NCI-H187 treated with DMSO at 0.1 percent for 48 hours (cell line): ENCODE data around the gene ARL11.
"Not testable (repeated sequence)": the region's sequence is repeated elsewhere in the genome, so short reads cannot be mapped to it uniquely, and the experiment has no call there.

Experiments used
- DNase-seq: peaks from one replicate; lab custom pipeline; 2025; lab: John Stamatoyannopoulos, UW

The ARL11 gene

DNA sequence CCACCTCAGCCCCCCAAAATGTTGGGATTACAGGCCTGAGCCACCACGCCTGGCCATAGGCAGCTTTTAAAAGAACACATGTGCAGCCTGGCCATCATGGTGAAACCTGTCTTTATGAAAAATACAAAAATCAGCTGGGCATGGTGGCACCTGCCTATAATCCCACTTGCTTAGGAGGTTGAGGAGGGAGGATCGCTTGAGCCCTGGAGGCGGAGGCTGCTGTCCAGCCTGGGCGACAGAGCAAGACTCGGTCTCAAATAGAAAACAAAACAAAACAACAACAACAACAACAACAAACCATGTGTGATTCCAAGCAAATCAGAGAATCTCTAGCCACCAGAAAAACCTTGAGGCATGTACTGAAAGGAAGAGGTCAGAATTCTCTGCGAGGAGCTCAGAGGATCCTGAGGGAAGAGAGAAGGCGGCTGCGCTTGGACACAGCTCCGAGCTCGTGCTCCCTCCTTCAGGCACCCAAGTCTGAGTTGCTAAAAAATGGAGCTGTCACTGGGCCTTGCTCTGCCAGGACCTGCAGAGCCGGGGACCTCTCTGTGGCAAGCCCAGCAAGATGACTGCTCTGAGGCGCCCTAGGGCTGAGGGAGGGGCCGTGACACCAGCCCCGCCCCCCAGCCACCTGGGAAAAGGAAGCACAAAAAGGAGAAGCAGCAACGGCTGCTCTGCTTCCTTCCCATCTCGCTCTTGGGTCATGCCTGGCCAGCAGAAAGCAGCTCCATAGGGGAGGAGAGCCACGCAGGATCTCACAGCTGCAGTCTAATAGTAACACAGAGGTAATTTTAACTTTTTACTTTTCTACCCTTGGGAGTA, at the start of gene ARL11:
ARL11 (plus strand) TSS at position 677 of the 822 bp plus-strand sequence. CDS start 1,941 bp downstream, outside the sequence.
- DNase-seq, result no peak

GRCh38 chr13:49579501-49579900, 48.8 kb upstream of the ARL11 start:
- DNase-seq, result no peak

DNA sequence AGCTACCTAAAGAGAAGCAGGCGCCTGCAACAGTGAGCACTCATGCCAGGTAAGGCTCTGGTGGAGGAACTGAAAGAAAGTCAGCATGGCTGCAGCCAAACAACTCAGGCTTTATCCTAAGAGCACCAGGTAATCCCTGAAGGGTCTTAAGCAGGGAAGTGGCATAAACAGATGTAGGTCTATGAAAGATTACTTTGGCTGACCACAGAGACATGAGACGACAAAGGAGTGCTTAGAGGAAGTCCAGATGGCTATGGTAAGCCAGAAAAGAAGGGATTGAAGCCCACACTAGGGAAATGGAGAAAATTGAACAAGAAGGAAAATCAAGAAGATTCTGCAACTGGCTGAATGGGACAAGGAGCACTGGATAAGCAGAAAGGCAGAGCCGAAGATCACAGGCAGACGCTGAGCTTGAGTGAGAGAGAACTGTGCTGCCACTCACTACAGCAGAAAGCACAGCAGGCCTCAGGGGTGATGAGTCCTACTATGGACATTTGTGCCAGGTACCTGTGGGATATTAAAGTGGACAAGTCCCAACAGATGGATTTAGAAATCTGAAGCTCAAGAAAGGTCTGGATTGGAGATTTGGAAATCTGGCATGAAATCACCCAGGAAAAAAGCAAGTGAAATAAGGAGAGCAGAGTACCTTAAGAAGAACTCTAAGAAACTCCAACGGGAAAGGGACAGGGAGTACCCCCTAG, 47.2 kb upstream of the ARL11 start:
- no peak for DNase-seq

- DNase-seq, result no peak
Observed at GRCh38 chr13:49584771-49585182, 43.5 kb upstream of the ARL11 start.

DNA sequence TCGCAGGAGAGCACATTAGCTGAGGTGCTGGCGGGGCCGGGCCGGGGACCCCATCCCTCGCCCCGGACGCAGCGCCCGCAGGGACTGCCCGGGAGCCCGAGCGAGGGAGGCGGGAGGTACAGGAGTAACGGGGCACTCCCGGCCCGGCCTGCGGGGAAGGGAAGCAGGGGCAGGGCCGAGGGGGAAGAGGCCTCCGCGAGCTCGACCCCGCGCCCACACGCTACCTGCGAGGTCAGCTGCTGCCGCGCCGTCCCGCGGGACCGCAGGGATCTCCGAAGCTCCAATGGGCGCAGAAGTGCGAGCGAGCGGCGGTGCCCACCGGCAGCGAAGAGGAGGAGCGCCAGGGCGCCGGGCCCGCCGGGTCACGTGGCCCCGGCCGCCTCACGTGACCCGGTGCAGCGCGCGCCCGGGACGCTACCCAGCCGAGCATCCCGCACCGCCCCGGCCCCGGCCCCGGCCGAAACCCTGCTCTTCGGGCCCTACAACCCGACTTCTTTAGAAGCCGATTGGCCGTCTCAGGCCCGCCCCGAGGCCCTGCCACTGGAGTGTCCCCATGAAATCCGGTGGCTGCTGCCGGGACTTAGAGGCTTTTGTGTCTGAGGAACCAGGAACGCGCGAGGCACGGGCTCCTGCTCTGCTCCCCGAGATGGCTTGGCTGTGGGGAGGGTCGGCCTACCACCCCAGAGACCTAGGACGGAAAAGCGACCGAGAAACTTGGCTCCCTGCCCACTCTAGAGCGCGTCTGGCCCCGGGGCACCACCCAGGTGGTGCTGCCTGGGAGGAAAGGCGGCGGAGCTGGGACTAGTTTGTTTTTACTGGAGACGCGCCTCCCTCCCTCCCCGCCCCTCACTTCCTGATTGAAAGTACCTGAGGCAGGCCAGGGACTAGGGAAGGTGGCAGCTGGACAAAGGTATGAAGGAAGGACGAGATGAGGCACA, 42.8 kb upstream of the ARL11 start, which contains the start of gene RCBTB1:
RCBTB1 (minus strand) TSS at position 339 of the 938 bp plus-strand sequence. CDS start 18,279 bp downstream, outside the sequence.
- no peak for DNase-seq

DNA sequence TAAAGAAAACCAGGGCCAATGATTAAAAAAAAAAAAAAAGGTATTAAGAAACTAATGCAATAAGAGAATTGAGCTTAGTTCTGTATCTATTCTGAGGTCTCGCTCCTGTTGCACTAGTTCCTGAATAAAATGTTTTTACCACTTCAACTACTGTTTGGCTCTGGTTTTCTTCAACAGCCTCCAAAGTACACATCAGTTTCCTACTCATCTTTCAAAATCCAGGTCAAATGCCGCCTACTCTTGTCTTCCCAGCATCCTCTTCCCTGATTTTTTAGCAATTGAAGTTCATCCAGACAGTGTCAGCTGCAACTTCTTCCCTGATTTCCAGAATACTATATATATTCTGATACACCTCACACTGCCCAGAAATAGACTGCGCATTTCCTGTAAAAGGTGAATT, 41.6 kb upstream of the ARL11 start:
- no peak for DNase-seq

DNA sequence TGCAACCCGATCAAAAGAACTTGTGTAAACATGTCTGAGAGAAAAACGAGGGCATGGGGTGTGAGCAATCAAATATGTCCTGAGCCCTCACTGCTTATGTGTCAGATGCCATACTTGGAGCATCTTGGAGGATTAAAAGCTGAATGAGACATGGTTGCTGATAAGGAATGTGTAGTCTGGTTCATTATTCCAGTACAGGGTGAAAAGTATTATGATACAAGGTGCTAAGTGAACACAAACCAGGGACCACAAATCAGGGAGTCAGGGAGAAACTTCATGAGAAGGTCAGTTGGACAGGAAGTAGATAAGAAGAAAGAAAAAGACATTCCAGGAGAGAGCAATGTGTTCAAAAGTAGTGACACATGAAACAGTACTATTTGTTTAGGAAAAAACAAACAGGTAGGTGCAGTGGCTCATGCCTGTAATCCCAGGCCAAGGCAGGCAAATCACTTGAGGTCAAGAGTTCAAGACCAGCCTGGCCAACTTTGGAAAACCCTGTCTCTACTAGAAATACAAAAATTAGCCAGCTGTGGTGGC, 40.9 kb upstream of the ARL11 start:
- no peak for DNase-seq

- DNase-seq, result not testable (repeated sequence)
Observed at GRCh38 chr13:49590714-49591113, 37.6 kb upstream of the ARL11 start.

DNA sequence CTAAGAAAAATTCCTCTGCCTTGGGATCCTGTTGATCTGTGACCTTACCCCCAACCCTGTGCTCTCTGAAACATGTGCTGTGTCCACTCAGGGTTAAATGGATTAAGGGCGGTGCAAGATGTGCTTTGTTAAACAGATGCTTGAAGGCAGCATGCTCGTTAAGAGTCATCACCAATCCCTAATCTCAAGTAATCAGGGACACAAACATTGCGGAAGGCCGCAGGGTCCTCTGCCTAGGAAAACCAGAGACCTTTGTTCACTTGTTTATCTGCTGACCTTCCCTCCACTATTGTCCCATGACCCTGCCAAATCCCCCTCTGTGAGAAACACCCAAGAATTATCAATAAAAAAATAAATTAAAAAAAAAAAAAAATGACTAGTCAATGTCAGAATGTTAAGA, 34.4 kb upstream of the ARL11 start:
- not testable (repeated sequence) for DNase-seq

DNA sequence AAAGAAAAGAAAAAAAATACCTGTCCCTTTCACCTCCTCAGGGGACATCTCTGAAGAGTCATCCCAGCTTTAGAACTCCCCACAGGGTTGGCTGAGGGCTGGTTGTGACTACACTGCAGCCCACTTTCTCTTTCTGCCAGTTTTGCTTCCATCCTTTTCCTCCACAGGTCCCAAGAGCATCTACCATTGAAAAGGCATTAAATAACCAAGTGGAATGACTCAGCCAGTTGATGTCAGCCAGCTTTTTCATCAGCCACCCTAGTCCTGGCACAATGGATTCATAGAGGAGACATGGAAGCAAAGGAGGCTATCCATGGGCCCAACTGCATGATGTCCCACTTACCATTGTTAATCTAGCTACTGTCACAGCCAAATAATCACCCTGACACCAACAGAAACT, 33.7 kb upstream of the ARL11 start:
- DNase-seq, result no peak

GRCh38 chr13:49596221-49596620, 32.1 kb upstream of the ARL11 start:
- no peak for DNase-seq

DNA sequence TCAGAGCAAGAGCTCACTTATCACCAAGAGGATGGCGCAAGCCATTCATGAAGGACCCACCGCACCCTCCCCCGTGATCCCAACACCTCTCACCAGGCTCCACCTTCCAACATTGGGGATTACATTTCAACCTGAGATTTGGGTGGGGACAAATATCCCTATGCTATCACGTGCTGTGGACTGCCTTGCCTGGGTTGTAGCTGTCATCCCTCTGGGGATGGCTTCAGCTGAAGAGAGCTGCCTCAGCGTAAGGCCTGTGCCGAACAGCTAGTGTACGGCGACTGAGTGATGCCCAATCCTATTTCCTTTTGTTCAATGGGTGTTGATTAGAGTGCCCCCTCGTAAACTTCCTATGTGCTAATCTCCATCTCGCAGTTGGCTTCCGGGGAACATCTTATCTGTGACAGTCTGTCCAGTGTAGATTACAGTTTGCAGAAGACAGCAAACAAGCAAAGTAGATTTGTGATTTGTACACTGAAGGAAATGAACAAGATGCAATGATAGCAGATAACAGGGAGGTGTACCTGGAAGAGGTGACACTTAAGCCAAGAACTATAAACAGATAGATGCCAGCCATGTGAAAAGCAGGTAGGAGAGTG, 31.2 kb upstream of the ARL11 start:
- DNase-seq, result no peak

GRCh38 chr13:49602005-49602404, 26.3 kb upstream of the ARL11 start:
- DNase-seq, result no peak

DNA sequence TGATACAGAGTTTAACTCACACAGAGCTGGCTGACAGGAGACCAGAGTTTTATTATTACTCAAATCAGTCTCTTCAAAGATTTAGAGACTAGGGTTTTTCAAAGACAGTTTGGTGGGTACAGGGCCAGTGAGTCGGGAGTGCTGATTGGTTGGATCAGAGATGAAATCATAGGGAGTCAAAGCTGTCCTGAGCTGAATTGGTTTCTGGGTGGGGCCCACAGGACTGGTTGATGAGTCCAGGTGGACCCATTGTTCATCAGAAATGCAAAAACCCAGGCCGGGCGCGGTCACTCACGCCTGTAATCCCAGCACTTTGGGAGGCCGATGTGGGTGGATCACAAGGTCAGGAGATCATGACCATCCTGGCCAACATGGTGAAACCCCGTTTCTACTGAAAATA, 25.7 kb upstream of the ARL11 start:
- DNase-seq, result not testable (repeated sequence)

- DNase-seq, result no peak
Observed at GRCh38 chr13:49604570-49604969, 23.7 kb upstream of the ARL11 start.

DNA sequence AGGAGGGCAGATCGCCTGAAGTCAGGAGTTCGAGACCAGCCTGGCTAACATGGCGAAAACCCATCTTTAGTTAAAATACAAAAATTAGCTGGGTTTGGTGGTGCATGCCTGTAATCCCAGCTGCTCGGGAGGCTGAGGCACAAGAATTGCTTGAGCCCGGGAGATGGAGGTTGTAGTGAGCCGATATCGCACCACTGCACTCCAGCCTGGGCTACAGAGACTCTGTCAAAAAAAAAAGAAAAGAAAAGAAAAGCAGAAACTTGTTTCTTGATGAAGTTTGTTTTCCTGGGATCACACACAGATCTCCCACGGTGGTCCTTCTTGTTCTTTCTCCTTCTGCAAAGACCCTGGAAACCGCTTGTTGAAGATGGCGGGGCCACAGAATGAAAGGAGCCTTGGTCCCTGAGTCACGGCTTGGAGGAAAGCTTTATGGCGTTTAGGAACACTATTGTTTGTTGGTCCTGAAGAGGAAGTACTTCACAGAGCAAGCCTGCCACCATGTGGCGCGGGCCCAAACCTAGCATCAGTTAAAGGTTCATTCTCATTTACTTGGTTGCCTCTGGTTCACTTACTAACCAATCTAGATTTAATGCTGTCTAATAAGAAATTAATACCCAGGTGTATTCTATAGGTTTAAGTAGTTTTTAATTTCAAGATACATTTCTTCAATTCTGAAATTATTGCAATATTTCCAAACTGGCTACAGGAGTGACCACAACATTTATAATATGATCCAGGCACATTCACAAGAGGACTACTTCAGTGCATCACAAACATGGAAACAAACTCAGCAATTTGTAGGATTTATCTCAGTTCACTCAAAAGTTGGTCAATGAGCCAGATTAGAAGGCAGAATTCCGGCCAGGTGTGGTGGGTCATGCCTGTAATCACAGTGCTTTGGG, 21.3 kb upstream of the ARL11 start:
- DNase-seq, result peak; percentile 65

- DNase-seq, result no peak
Observed at GRCh38 chr13:49607761-49608160, 20.5 kb upstream of the ARL11 start.

DNA sequence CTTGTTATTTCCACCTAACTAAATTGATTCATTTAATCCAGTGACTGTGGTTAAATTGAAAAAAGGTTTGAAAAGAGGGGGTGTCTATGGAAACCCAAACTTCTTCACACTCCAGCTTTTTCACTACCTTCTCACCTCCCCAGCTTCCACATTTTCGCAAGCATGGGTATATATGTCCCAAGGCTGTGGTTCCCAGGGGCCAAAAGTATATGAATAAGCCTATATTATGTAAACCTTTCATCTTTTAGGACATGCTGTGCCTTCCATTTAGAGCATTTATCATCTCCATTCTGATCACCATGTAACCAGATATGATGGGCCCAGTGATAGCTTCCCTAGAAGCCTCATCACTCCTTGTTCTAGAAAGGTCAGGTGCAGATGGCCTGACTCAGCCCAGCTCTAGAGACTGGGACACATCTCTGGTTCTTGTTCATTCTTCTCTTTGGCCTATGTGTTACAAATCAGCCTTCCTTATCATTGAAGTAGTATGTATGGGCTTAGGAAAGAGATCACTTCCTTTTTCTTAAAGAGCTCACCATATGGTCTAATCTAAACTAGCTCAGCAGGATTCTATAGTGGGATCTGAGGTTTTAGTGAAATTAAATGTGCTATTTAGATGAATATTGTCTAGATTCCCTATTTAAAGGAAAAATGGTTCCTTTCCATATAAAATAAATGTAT, 19.5 kb upstream of the ARL11 start:
- no peak for DNase-seq

DNA sequence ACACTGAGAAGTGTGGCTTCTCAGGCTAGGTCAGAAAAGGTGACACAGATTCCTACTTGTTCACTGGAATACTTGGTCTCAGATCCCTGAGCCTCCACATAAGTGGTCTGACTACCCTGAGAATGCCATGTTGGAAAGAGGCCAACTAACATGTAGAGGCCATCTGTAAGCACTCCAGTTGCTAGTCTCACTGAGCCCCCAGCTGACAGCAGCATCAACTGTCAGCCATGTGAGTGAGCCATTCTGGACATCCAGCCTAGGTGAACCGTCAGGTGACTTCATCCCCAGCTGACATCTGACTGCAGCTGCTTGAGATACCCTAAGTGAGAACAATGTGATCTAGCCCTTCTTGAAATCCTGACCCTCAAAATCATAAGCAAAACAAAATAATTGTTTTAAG, 18.1 kb upstream of the ARL11 start:
- DNase-seq, result peak; percentile 31

GRCh38 chr13:49612042-49612441, 16.3 kb upstream of the ARL11 start:
- DNase-seq, result not testable (repeated sequence)
